A673 (cell line): ENCODE data around the gene STK40. TPM values are rescaled to one million over a fixed set of nuclear protein-coding genes. Genes with fewer than 3 reads are reported as not detected.

Experiments used
- BruUV-seq: library from RNA; stranded (reverse); fragments of 400-500 nt; replicated peaks from 2 replicates; lab custom pipeline; 2021; lab: Mats Ljungman, UMichigan
- CTCF ChIA-PET: fragments of 300-600 bp; sonication (Branson Sonifier 250); formaldehyde crosslinking; loops from one replicate; lab custom pipeline; 2022; ENCODE audit warnings: antibody characterized with exemption; lab: Charles Lee
- POLR2A ChIA-PET: fragments of 300-600 bp; sonication (Branson Sonifier 250); formaldehyde crosslinking; loops from one replicate; lab custom pipeline; 2022; ENCODE audit warnings: antibody characterized with exemption; ENCODE audit not compliant: low non-redundant PET; lab: Charles Lee
- DNase-seq: peaks from one replicate; pipeline ENCODE4 v3.0.0-alpha.2; 2015; ENCODE audit warnings: low spot score
- H3K27ac ChIP-seq: fragments of 200-600 bp; sonication (generic); 2 replicates; pipeline ENCODE4 v1.5.1; 2016; ENCODE audit warnings: mixed run types, low read depth, mild to moderate bottlenecking, mixed read lengths, antibody characterized with exemption, low read length; ENCODE audit not compliant: poor library complexity, severe bottlenecking
- H3K27me3 ChIP-seq: fragments of 200-600 bp; sonication (generic); replicated peaks from 2 replicates; pipeline ENCODE4 v1.6.1; 2017; ENCODE audit warnings: mixed run types, low read depth, mild to moderate bottlenecking, mixed read lengths, antibody characterized with exemption, low read length; ENCODE audit not compliant: insufficient read depth, poor library complexity
- H3K36me3 ChIP-seq: fragments of 200-600 bp; sonication (generic); 2 replicates; pipeline ENCODE4 v1.6.1; 2016; ENCODE audit warnings: mixed run types, mild to moderate bottlenecking, mixed read lengths, antibody characterized with exemption, low read length; ENCODE audit not compliant: insufficient read depth, poor library complexity, severe bottlenecking
- H3K4me1 ChIP-seq: fragments of 200-600 bp; sonication (generic); 2 replicates; pipeline ENCODE4 v1.6.1; 2017; ENCODE audit warnings: mixed run types, mild to moderate bottlenecking, mixed read lengths, antibody characterized with exemption, low read length; ENCODE audit not compliant: insufficient read depth, poor library complexity, severe bottlenecking
- H3K4me3 ChIP-seq: fragments of 200-600 bp; sonication (generic); 2 replicates; pipeline ENCODE4 v1.5.1; 2016; ENCODE audit warnings: low read depth, mixed run types, mild to moderate bottlenecking, mixed read lengths, low read length; ENCODE audit not compliant: poor library complexity, severe bottlenecking
- H3K9me3 ChIP-seq: fragments of 200-600 bp; sonication (generic); 2 replicates; pipeline ENCODE4 v1.6.1; 2016; ENCODE audit warnings: mixed run types, low read depth, mild to moderate bottlenecking, mixed read lengths, antibody characterized with exemption, low read length; ENCODE audit not compliant: poor library complexity, severe bottlenecking
- EZH2 ChIP-seq: fragments of 200-600 bp; sonication (generic); IDR thresholded peaks from 2 replicates; pipeline ENCODE4 v1.6.1; 2017; ENCODE audit warnings: borderline replicate concordance, low read depth, mild to moderate bottlenecking, mixed read lengths, antibody characterized with exemption, low read length; ENCODE audit not compliant: poor library complexity, severe bottlenecking
- intact Hi-C: fragments of 100-400 bp; cut with micrococcal nuclease; formaldehyde crosslinking; loops from one replicate; pipeline ENCODE4 v1.10.0; 2022; ENCODE audit not compliant: unreplicated experiment
- total RNA-seq: library from RNA; stranded (reverse); gene quantifications from 2 replicates; pipeline ENCODE4 v1.2.3, GENCODE V29; 2021
- TF ChIP-seq, protein P1 (sequence below): fragments of 300-800, 200-600 bp; sonication (generic); conservative IDR thresholded peaks from 2 replicates; pipeline ENCODE4 v1.5.1; 2017; ENCODE audit warnings: low read depth, mild to moderate bottlenecking, antibody characterized with exemption, low read length, moderate library complexity, mixed read lengths

STK40 gene
- total RNA-seq, 1 experiment from 2014 or later: 109 TPM

DNA sequence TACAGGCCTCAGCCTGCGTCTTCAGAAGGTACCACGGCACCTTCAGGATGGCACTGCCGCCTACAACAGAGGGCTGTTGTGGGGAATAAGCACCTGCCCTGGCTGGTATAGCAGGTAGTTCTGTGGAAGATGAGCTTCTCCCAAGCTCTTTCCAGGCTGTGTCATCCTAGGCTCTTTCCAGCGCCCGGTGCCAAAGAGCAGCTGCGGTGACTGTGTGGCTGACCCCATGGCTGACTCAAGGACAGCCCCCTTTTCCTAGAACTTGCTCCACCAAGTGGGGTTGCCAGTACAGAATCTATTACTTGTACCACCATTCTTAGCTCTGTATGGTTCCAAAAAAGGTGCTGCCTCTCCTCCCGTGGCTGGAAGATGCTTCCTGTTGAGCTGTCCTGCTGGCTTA is 40.4 kb downstream of the STK40 start:
- H3K36me3 ChIP-seq: peaks cover 51% of the 10 kb centered on the region
- ChIA-PET CTCF (interaction anchor here (1.0 kb wide), 1 partner anchor 20 kb away, joined by 3 read pairs; no protein-coding TSS in a partner anchor), POLR2A (no interaction called here)
- no TSS peak for BruUV-seq
- TF ChIP-seq EZH2: no peak
- TF ChIP-seq, protein P1, sequence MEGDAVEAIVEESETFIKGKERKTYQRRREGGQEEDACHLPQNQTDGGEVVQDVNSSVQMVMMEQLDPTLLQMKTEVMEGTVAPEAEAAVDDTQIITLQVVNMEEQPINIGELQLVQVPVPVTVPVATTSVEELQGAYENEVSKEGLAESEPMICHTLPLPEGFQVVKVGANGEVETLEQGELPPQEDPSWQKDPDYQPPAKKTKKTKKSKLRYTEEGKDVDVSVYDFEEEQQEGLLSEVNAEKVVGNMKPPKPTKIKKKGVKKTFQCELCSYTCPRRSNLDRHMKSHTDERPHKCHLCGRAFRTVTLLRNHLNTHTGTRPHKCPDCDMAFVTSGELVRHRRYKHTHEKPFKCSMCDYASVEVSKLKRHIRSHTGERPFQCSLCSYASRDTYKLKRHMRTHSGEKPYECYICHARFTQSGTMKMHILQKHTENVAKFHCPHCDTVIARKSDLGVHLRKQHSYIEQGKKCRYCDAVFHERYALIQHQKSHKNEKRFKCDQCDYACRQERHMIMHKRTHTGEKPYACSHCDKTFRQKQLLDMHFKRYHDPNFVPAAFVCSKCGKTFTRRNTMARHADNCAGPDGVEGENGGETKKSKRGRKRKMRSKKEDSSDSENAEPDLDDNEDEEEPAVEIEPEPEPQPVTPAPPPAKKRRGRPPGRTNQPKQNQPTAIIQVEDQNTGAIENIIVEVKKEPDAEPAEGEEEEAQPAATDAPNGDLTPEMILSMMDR: no peak
- no peak overlapping the region for H3K27ac ChIP-seq
- no peak overlapping the region for H3K4me3 ChIP-seq
- no peaks in the 10 kb centered on the region for H3K4me1 ChIP-seq
- no peaks in the 10 kb centered on the region for H3K27me3 ChIP-seq
- H3K9me3 ChIP-seq: no peaks in the 10 kb centered on the region
- DNase-seq: no peak
- intact Hi-C loops: no loop called here

DNA sequence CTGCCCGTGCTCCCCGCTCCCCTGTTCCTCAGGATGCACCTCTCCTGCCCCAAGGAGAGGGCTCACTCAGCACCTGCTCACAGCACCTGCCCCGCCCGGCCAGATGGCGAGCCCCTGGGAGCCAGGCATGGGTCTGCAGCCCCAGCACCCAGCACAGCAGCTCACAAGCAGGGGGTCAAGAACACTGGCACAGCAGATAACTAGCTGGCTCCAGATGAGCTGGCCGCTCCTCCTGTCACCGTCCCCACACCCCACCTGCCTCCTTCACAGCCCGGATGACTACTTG is 41.4 kb downstream of the STK40 start:
- Histone ChIP-seq H3K27me3 (no peaks in the 10 kb centered on the region), H3K27ac (no peak overlapping the region), H3K36me3 (peaks cover 51% of the 10 kb centered on the region), H3K9me3 (no peaks in the 10 kb centered on the region), H3K4me3 (no peak overlapping the region), H3K4me1 (no peaks in the 10 kb centered on the region)
- intact Hi-C loops: no loop called here
- POLR2A ChIA-PET: no interaction called here
- BruUV-seq: no TSS peak
- CTCF ChIA-PET: no interaction called here
- TF ChIP-seq EZH2: no peak
- TF ChIP-seq, protein P1: no peak
- DNase-seq: no peak

DNA sequence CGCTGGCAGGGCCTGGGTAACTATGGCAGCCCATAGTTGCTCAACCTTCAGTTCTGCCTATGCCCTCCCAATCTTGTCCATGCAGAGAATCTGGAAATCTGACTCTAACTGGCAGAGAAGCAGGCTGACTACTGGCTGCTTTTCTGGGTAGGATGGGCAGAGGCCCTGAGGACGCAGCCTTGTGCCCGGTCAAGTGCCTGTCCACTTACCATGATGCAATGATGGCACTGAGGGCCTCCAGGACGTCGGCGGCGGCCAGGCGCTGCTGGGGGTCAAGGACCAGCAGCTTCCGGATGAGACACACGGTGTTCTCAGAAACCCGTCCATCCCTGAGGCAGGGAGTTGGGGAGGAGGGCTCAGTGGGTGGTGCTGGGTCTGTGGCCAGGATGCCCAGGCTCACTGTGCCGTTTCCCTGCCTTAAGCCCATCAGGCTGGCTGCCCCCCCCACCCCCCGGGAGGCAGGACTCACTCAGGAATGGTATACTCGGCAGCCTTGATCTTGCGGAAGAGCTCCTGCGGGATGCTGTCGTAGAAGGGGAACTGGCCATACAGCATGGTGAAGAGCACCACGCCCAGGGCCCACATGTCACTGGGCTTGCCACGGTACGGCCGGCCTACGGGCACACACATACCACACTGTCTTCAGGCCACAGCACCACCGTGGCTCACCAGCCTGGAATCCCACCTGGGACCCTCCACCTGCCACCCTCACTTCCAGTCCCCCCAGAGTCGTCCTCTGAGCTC is 41.9 kb downstream of the STK40 start:
- Histone ChIP-seq H3K4me1 (no peaks in the 10 kb centered on the region), H3K4me3 (no peak overlapping the region), H3K27me3 (no peaks in the 10 kb centered on the region), H3K36me3 (peaks cover 47% of the 10 kb centered on the region), H3K9me3 (no peaks in the 10 kb centered on the region), H3K27ac (no peak overlapping the region)
- ChIA-PET POLR2A (no interaction called here), CTCF (no interaction called here)
- no TSS peak for BruUV-seq
- TF ChIP-seq, protein P1: no peak
- no peak for TF ChIP-seq EZH2
- DNase-seq: no peak
- intact Hi-C loops: loop anchor here (2.0 kb wide), 1 partner anchor 77 kb away; no protein-coding TSS in a partner anchor
